HUES48 (cell line): ENCODE measurements around the gene STX18.

Experiments
- H3K27ac ChIP-seq: one replicate; pipeline ENCODE4 v1.7.0; 2013; ENCODE audit warnings: low read depth, low read length, inconsistent platforms
- H3K27me3 ChIP-seq: 2 replicates; pipeline ENCODE4 v1.6.1; 2013; ENCODE audit warnings: mild to moderate bottlenecking, low read length; ENCODE audit not compliant: control insufficient read depth, insufficient read depth
- H3K36me3 ChIP-seq: 2 replicates; pipeline ENCODE4 v1.6.1; 2013; ENCODE audit warnings: low read length; ENCODE audit not compliant: control insufficient read depth, insufficient read depth
- H3K4me1 ChIP-seq: 2 replicates; pipeline ENCODE4 v1.6.1; 2013; ENCODE audit warnings: mild to moderate bottlenecking, low read length; ENCODE audit not compliant: control insufficient read depth, insufficient read depth
- H3K4me3 ChIP-seq: 2 replicates; pipeline ENCODE4 v1.5.1; 2013; ENCODE audit warnings: mild to moderate bottlenecking, low read depth, low read length
- H3K9ac ChIP-seq: 2 replicates; pipeline ENCODE4 v1.6.1; 2013; ENCODE audit warnings: mild to moderate bottlenecking, low read depth, low read length, moderate library complexity
- H3K9me3 ChIP-seq: 2 replicates; pipeline ENCODE4 v1.6.1; 2013; ENCODE audit warnings: low read length; ENCODE audit not compliant: control insufficient read depth, insufficient read depth

Gene STX18

DNA sequence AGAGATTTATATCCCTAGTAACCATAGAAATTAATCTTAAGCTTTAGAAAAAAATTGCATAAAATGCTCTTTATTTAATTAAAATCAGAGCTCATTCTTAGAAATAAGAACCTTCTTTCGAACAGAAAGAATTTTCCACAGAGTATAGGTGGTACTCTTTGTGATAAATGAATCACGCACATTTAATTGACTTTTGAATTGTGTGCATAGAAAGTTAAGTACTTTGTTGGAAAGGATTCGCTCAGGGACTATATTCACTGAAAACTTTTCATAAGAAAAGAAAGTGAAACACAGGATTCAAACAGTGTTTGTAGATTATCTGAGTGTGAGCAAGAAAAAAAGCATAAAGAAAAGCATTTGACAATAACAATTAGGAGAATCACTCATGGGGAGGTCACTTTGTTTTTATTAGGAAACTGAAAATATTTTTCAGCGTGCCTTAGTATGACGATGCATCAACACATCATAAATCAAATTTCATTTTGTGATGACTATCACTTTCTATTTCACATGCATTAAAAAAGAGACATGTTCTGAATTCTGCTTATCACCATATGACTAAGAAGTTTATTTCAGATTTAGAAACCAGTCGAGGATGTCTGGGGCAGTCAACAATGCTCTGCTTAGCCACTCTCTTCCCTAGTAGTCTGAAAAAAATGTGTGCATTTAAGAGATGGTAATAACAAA lies 49.5 kb downstream of the STX18 start:
- no peak overlapping the region for H3K4me3 ChIP-seq

GRCh38 chr4:4491396-4491893 lies 50.4 kb downstream of the STX18 start:
- H3K9ac ChIP-seq: no peak overlapping the region
- no peaks in the 10 kb centered on the region for H3K36me3 ChIP-seq
- peaks cover 17% of the 10 kb centered on the region for H3K4me1 ChIP-seq
- no peak overlapping the region for H3K4me3 ChIP-seq
- H3K27me3 ChIP-seq: no peaks in the 10 kb centered on the region
- no peaks in the 10 kb centered on the region for H3K9me3 ChIP-seq
- no peak overlapping the region for H3K27ac ChIP-seq

More for the DNA sequence above, 49.5 kb downstream of the STX18 start:
- no peaks in the 10 kb centered on the region for H3K9me3 ChIP-seq
- no peak overlapping the region for H3K27ac ChIP-seq
- H3K27me3 ChIP-seq: no peaks in the 10 kb centered on the region
- H3K36me3 ChIP-seq: no peaks in the 10 kb centered on the region
- peaks cover 22% of the 10 kb centered on the region for H3K4me1 ChIP-seq
- H3K9ac ChIP-seq: no peak overlapping the region

- Histone ChIP-seq H3K27me3 (no peaks in the 10 kb centered on the region), H3K9ac (no peak overlapping the region), H3K36me3 (no peaks in the 10 kb centered on the region), H3K4me1 (peaks cover 13% of the 10 kb centered on the region; the same call in 1 of the 2 replicates), H3K27ac (no peak overlapping the region), H3K9me3 (no peaks in the 10 kb centered on the region), H3K4me3 (no peak overlapping the region)
Observed at GRCh38 chr4:4490816-4491215, 51.0 kb downstream of the STX18 start.

- Histone ChIP-seq H3K4me3 (no peak overlapping the region), H3K9me3 (no peaks in the 10 kb centered on the region), H3K27ac (no peak overlapping the region), H3K27me3 (no peaks in the 10 kb centered on the region), H3K36me3 (no peaks in the 10 kb centered on the region), H3K4me1 (peaks cover 13% of the 10 kb centered on the region; the same call in 1 of the 2 replicates), H3K9ac (no peak overlapping the region)
Observed at GRCh38 chr4:4490041-4490440, 51.8 kb downstream of the STX18 start.

DNA sequence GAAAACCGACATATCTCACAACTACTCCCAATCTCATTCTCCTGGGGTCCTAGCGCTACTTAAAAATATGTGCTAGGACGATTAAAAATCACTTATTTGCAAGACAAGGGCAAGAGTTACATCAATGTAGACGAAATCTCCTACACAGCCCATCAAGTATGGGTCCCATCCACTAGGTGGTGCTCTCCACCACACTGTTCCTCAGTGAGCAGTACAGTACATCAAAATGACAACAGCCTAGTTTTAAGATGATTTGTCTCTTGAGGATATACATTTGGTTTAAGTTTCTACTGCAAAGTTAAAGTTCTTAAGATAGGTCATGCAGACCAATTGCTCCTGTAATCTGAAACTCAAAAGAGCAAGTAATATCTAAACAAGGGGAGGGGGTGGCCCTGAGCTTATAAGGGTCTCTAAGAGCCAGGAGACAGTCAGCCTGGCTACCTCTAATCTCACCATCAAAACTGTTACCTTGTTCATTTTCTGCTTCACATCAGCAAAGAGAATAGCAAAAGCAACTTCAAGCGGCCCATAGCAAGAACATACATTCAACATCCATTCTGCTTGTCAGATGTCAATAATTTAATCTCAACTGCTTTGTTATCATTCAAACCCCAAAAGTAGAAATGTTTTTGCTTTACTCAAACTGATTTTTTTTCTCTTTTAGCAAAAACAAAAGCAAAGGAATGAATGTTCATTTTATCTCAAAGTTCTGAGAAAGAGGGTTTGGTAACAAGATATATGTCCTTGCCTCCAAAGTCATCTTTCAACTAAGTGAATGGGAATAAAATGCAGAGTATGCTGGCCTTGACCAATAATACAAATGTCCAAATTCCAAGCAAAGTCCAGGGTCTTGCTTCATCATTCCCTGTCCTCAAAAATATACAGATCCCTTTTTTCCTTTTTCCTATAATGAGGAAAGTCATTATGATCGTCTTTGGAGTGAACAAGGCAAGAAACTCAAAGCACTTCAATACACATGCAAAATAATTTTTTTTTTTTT lies 53.1 kb downstream of the STX18 start:
- H3K36me3 ChIP-seq: no peaks in the 10 kb centered on the region
- H3K9me3 ChIP-seq: no peaks in the 10 kb centered on the region
- H3K9ac ChIP-seq: no peak overlapping the region
- H3K27ac ChIP-seq: no peak overlapping the region
- peaks cover 18% of the 10 kb centered on the region; the same call in 1 of the 2 replicates for H3K4me1 ChIP-seq
- H3K27me3 ChIP-seq: no peaks in the 10 kb centered on the region
- no peak overlapping the region for H3K4me3 ChIP-seq

- Histone ChIP-seq H3K27me3 (no peaks in the 10 kb centered on the region), H3K9me3 (no peaks in the 10 kb centered on the region), H3K4me3 (no peak overlapping the region), H3K36me3 (no peaks in the 10 kb centered on the region), H3K27ac (no peak overlapping the region), H3K4me1 (peaks cover 17% of the 10 kb centered on the region), H3K9ac (no peak overlapping the region)
Observed at GRCh38 chr4:4486969-4487368, 54.9 kb downstream of the STX18 start.

- Histone ChIP-seq H3K4me1 (peaks cover 28% of the 10 kb centered on the region), H3K4me3 (no peak overlapping the region), H3K9ac (no peak overlapping the region), H3K27me3 (no peaks in the 10 kb centered on the region), H3K27ac (no peak overlapping the region), H3K36me3 (no peaks in the 10 kb centered on the region), H3K9me3 (no peaks in the 10 kb centered on the region)
Observed at GRCh38 chr4:4485806-4486205, 56.0 kb downstream of the STX18 start.

- H3K27ac ChIP-seq: peak overlapping the region; percentile 89
- H3K9me3 ChIP-seq: no peaks in the 10 kb centered on the region
- H3K36me3 ChIP-seq: no peaks in the 10 kb centered on the region
- H3K9ac ChIP-seq: no peak overlapping the region
- peaks cover 34% of the 10 kb centered on the region for H3K4me1 ChIP-seq
- H3K4me3 ChIP-seq: no peak overlapping the region
- H3K27me3 ChIP-seq: no peaks in the 10 kb centered on the region
Observed at GRCh38 chr4:4481399-4481994, 60.4 kb downstream of the STX18 start.

GRCh38 chr4:4480685-4481398 lies 61.0 kb downstream of the STX18 start:
- H3K9me3 ChIP-seq: no peaks in the 10 kb centered on the region
- H3K9ac ChIP-seq: no peak overlapping the region
- H3K4me3 ChIP-seq: peak overlapping the region; percentile 19; the same call in 1 of the 2 replicates

GRCh38 chr4:4480205-4480604 lies 61.6 kb downstream of the STX18 start:
- no peak overlapping the region for H3K4me3 ChIP-seq
- H3K36me3 ChIP-seq: no peaks in the 10 kb centered on the region
- H3K27me3 ChIP-seq: no peaks in the 10 kb centered on the region
- peaks cover 34% of the 10 kb centered on the region for H3K4me1 ChIP-seq
- peak overlapping the region; percentile 89 for H3K27ac ChIP-seq
- H3K9me3 ChIP-seq: no peaks in the 10 kb centered on the region
- no peak overlapping the region for H3K9ac ChIP-seq

More at GRCh38 chr4:4480685-4481398, 61.0 kb downstream of the STX18 start:
- Histone ChIP-seq H3K27me3 (no peaks in the 10 kb centered on the region), H3K4me1 (peaks cover 34% of the 10 kb centered on the region), H3K36me3 (no peaks in the 10 kb centered on the region), H3K27ac (peak overlapping the region; percentile 89)
